H1 (cell line): ENCODE measurements around the gene CDC42BPB. TPM values are rescaled to one million over a fixed set of nuclear protein-coding genes. Genes with fewer than 3 reads are reported as not detected.

Experiments used
- CEBPB ChIP-seq: IDR thresholded peaks from 2 replicates; pipeline ENCODE4 v1.6.1; 2012; ENCODE audit warnings: low read depth, low read length
- POLR2AphosphoS5 ChIP-seq: IDR thresholded peaks from 2 replicates; pipeline ENCODE4 v1.6.1; 2011; ENCODE audit warnings: low read depth, low read length
- POU5F1 ChIP-seq: IDR thresholded peaks from 2 replicates; pipeline ENCODE4 v1.6.1; 2011; ENCODE audit warnings: low read depth, mild to moderate bottlenecking, low read length, moderate library complexity
- RAD21 ChIP-seq, 2 experiments: IDR thresholded peaks in 1 of 2; conservative IDR thresholded peaks in 1 of 2; 2 replicates each; pipeline ENCODE4 v1.6.1; 2011; ENCODE audit warnings: low read depth in 2 of 2, low read length in 2 of 2, improper control_type of control experiment in 1 of 2, inconsistent platforms in 1 of 2, mild to moderate bottlenecking in 1 of 2, moderate library complexity in 1 of 2
- TBP ChIP-seq: IDR thresholded peaks from 2 replicates; pipeline ENCODE4 v1.6.1; 2011; ENCODE audit warnings: low read depth, low read length, improper control_type of control experiment
- polyA plus RNA-seq, 7 experiments: library from polyadenylated mRNA; depleted of rRNA in 3 of 7; stranded (reverse) in 5 of 7; unstranded in 2 of 7; fragments of >200 nt in 5 of 7; fragments of 200-250 nt in 2 of 7; gene quantifications; 1 replicate in 5 of 7; 2 replicates in 1 of 7; 4 replicates in 1 of 7; pipeline versions ENCODE4 v1.2.1 to v1.2.3, GENCODE V29; 2011 to 2013; ENCODE audit warnings: missing spikeins in 2 of 7, mixed read lengths in 2 of 7
- total RNA-seq: library from RNA; stranded (reverse); fragmentation: NEBNext Ultra II Directional; extraction: Animal tissue kit (Norgen Biotek cat#: 25700); gene quantifications from 2 replicates; pipeline ENCODE4 v1.2.1, GENCODE V29; 2021

Gene CDC42BPB
- total and polyA plus RNA-seq, 2 of the 8 experiments (the other 6 are each of a cell fraction or from before 2014, with no cell fraction given), result 51.2 to 88.2 TPM

GRCh38 chr14:102952276-102952675, 105.1 kb downstream of the CDC42BPB start (continued):
- TF ChIP-seq TBP (no peak), CEBPB (no peak), RAD21 (IDR thresholded peaks at IDR 0.05 in 1 of 2, conservative IDR thresholded peaks at IDR 0.05 in 1 of 2; ENCODE audit: low read depth in 2 of 2, low read length in 2 of 2) (no peak), POU5F1 (no peak), POLR2AphosphoS5 (no peak)
- TF ChIP-seq, all 59 proteins: peak for 0
